ENCODE data around the gene CIROP.

CIROP gene

DNA sequence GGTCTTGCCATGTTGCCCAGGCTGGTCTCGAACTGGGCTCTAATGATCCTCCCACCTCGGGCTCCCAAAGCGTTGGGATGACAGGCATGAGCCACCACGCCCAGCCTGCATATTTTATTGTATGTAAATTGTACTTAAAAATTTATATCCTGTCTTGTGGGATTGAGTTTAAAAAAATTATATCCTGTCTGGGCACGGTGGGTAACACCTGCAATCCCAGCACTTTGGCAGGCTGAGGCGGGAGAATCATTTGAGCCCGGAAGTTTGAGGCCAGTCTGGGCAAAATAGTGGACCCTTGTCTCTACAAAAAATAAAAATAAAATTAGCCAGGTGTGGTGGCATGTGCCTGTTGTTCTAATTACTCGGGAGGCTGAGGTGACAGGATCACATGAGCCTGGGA is 28.2 kb upstream of the CIROP start:
- TF ChIP-seq, protein P1, sequence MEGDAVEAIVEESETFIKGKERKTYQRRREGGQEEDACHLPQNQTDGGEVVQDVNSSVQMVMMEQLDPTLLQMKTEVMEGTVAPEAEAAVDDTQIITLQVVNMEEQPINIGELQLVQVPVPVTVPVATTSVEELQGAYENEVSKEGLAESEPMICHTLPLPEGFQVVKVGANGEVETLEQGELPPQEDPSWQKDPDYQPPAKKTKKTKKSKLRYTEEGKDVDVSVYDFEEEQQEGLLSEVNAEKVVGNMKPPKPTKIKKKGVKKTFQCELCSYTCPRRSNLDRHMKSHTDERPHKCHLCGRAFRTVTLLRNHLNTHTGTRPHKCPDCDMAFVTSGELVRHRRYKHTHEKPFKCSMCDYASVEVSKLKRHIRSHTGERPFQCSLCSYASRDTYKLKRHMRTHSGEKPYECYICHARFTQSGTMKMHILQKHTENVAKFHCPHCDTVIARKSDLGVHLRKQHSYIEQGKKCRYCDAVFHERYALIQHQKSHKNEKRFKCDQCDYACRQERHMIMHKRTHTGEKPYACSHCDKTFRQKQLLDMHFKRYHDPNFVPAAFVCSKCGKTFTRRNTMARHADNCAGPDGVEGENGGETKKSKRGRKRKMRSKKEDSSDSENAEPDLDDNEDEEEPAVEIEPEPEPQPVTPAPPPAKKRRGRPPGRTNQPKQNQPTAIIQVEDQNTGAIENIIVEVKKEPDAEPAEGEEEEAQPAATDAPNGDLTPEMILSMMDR (IDR thresholded peaks at IDR 0.05; ENCODE audit: control insufficient read depth, extremely low read depth, insufficient read depth): no peak
- no peak overlapping the region for H3K4me3 ChIP-seq (ENCODE audit: low read depth, low read length)
- DNase-seq (ENCODE audit: low read depth): no peak

DNA sequence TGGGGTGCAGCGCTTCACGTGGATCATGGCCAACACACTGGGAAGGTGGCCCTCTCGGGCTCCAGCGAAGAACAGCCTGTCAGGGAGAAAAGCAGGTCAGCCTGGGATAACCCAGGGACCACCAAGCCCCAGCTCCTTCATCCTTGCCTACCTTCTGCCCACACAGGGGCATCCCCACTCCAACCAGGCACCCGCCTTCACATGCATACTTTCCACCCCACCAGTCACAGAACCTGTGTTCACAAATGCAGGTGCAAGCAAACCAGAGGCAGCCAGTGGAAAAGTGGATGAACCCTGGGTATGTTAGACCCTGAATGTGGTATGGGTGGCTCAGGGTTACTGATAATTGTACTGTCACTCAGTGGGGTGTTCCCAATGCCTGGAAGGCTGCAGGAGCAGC is 26.7 kb upstream of the CIROP start:
- TF ChIP-seq, protein P1 (IDR thresholded peaks at IDR 0.05; ENCODE audit: control insufficient read depth, extremely low read depth, insufficient read depth): no peak
- no peak overlapping the region for H3K4me3 ChIP-seq (ENCODE audit: low read depth, low read length)
- no peak for DNase-seq (ENCODE audit: low read depth)

DNA sequence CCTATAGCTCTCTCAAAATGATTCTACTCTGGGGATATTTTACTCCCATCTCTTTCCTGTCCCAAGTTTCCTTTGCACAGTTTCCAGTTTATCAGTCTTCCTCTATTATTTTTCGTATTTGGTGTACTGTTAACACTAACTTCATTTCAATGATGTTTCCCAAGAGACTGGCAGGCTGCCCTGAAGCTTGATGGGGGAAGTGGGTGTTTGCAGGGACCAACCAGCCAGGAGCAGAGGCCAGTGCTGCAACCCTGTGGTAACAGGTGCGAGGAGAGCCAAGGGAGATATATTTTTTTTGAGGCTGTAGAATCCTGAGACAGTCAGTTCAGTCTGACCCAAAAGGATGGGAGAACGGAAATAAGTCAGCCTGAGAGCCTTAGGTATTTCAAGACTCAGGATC is 26.1 kb upstream of the CIROP start:
- no peak for DNase-seq (ENCODE audit: low read depth)
- no peak overlapping the region for H3K4me3 ChIP-seq (ENCODE audit: low read depth, low read length)
- TF ChIP-seq, protein P1 (IDR thresholded peaks at IDR 0.05; ENCODE audit: control insufficient read depth, extremely low read depth, insufficient read depth): no peak

DNA sequence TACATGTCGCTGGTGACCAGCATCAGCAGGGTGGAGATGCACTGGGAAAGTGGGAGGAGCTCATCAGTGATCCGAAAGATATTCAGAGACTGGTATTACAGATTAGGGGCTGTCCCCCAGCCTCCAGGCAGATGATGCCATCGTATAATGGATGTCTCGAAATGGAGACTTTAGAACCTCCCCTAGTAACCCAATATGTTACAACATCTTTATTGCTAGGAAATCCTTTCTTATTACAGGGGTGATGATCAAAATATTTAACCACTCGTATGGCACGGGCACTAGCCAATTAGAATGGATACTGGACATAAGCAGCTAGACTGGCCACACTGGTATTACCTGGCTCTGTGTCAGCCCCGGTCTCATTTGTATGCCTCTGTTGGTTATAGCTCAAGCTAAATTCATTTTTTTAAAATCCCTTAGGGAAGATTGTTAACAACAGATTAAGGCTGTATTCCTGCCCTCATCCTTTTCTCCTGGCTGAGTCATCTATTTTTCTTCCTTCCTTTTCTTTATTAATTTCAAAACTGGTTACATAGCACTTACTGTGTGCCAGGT is 25.0 kb upstream of the CIROP start:
- H3K4me3 ChIP-seq (ENCODE audit: low read depth, low read length): peak overlapping the region; percentile 3; the same call in 1 of the 2 replicates
- DNase-seq (ENCODE audit: low read depth): peak; percentile 75
- TF ChIP-seq, protein P1 (IDR thresholded peaks at IDR 0.05; ENCODE audit: control insufficient read depth, extremely low read depth, insufficient read depth): no peak

DNA sequence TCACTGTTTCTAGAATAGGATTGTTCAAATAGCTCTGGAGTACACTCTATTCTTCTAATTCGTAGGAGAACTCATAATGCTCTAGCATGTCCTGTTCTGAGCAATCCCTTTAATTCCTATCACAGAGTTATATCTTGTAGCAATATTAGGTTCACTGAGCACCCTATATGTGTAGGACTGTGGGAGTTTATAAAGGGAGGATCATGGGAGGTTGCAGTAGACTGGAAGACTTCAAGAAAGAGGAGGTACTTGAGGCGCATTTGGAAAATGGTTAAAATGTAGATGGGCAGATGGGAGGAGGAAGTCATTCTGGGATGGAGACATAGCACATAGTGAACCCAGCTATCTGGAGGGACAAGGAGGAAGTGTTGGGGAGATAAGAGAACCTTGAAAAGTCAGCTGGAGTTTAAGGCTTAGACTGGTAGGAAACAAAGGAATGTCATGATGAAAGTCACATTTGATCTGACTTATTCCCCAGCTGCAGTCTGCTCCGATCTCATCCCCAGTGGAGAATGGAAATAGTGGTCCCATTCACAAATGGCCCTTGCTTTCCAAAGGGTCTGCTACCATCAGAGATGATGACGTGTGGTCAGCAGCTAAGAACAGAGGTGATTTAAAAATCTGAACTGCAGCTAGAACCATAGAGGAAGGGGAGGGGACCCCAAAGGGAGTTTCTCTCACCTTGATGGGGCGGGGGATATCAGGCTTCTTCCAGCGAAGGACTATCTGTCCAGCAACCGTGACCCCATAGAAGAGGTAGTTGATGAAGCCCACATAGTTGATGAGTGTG is 24.4 kb upstream of the CIROP start:
- H3K4me3 ChIP-seq (ENCODE audit: low read depth, low read length): no peak overlapping the region
- DNase-seq (ENCODE audit: low read depth): no peak

DNA sequence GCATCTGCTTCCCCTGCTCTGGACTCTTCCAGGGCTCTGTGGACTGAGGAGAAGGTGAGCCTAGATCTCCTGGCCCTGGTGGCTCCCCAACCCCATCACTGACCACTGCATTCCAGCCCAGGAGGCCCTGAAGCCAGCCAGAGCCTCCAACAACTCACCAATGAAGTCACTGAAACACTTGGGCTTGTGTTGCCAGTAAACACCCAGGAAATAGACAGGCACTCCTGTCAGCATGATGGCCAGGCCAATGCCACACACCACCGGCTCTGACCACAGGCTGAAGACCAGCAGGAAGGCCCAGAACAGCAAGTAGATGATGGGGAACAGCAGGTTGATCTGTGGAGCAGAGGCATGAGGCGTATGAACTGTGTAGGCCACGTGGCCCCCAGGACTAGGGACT is 23.1 kb upstream of the CIROP start:
- H3K4me3 ChIP-seq (ENCODE audit: low read depth, low read length): no peak overlapping the region
- TF ChIP-seq, protein P1 (IDR thresholded peaks at IDR 0.05; ENCODE audit: control insufficient read depth, extremely low read depth, insufficient read depth): no peak
- DNase-seq (ENCODE audit: low read depth): no peak

More for the DNA sequence above, 24.4 kb upstream of the CIROP start:
- TF ChIP-seq, protein P1 (IDR thresholded peaks at IDR 0.05; ENCODE audit: control insufficient read depth, extremely low read depth, insufficient read depth): no peak

Data from LNCaP clone FGC (cell line).